B cell (primary cell): ENCODE measurements around the gene MRPS23.

Source experiments
- CTCF ChIP-seq: fragments of 200-600 bp; IDR thresholded peaks from one replicate; pipeline ENCODE4 v1.8.0; 2022; ENCODE audit warnings: antibody characterized with exemption, mild to moderate bottlenecking
- EZH2 ChIP-seq: IDR thresholded peaks from 2 replicates; pipeline ENCODE4 v1.6.1; 2012; ENCODE audit warnings: borderline replicate concordance, low read depth, mild to moderate bottlenecking, moderate library complexity, low read length; ENCODE audit not compliant: insufficient read depth, poor library complexity, severe bottlenecking

GRCh38 chr17:57890857-57891232 lies 41.0 kb upstream of the MRPS23 start:
- no peak for TF ChIP-seq CTCF
- TF ChIP-seq EZH2, result no peak
